ENCODE data around the gene KCNQ5.

Gene KCNQ5

GRCh38 chr6:72999995-73000394, 378.1 kb downstream of the KCNQ5 start:
- no peak for DNase-seq (ENCODE audit: low read depth in 2 of 2)

DNA sequence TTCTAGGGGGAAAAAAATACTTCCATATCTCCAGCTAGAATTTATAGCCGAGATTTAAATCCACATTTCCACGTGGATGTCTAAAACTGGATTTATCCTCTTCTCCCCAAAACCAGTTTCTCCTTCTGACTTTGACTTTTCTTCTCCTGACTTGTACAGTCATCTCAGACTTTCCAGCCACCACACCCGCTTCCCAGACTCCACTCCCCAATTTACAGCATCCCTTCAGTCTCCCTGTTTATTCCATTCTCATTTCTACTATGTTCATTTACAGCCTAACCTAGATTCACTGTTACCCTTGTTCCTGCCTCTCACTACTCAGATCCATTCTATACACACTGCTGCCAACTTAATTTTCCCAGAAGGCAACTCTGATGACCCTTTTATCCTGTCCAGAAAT, 378.6 kb downstream of the KCNQ5 start:
- DNase-seq (ENCODE audit: low read depth in 2 of 2): no peak

- DNase-seq (ENCODE audit: low read depth in 2 of 2): no peak
Observed at GRCh38 chr6:73002588-73002987, 380.7 kb downstream of the KCNQ5 start.

GRCh38 chr6:73003302-73003701, 381.4 kb downstream of the KCNQ5 start:
- DNase-seq (ENCODE audit: low read depth in 2 of 2): no peak

DNA sequence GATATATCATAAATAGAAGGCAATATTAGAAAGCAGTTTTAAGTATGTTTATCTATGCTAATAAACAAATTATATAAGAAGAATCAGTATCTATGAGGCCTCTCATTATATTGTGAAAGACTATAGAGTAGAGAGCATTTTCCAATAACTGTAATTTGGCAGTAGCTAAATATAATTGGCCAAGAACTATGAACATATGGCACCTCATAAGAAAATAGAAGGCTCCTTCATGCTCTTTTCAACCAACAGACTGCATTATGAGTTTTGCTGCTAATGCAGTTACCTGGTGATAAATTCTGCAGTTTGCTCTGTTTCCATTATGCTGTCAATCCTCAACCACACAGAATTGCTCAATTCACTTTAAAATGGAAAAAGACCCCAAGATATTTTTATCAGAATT, 382.4 kb downstream of the KCNQ5 start:
- no peak for DNase-seq (ENCODE audit: low read depth in 2 of 2)

DNA sequence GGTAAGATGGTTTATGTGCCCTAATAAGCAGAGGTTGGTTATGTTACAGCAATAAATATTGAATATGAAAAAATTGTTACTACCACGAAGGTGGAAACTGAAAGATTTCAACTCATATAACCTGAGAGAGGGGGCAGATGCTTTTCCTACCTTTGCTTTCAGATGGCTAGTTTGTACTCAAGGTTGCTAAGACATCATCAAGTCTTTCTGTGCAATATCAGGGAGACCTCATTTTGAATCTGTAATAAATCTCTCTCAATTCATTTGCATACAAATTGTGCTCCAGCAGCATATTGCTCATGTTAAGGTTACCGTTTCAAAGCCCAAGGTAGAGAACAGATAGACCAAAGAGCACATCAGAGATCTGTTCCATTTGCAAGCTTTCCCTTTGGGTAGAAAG, 383.0 kb downstream of the KCNQ5 start:
- DNase-seq (ENCODE audit: low read depth in 2 of 2): no peak

DNA sequence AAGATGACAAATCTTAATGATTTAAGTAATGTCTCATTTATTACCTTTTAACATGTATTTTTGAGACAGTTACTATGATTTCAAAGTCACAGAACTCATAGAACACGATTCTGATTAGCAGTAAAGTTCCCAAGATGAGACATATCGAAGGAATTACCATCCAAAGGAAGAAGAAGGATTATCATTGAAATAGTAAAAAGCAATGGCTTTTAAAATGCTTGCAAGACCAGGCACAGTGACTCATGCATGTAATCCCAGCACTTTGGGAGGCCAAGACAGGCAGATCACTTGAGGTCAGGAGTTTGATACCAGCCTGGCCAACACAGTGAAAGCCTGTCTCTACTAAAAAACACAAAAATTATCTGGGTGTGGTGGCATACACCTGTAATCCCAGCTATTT, 384.3 kb downstream of the KCNQ5 start:
- no peak for DNase-seq (ENCODE audit: low read depth in 2 of 2)

- DNase-seq (ENCODE audit: low read depth in 2 of 2): no peak
Observed at GRCh38 chr6:73011945-73012344, 390.1 kb downstream of the KCNQ5 start.

- DNase-seq (ENCODE audit: low read depth in 2 of 2): no peak
Observed at GRCh38 chr6:73017476-73017875, 395.6 kb downstream of the KCNQ5 start.

DNA sequence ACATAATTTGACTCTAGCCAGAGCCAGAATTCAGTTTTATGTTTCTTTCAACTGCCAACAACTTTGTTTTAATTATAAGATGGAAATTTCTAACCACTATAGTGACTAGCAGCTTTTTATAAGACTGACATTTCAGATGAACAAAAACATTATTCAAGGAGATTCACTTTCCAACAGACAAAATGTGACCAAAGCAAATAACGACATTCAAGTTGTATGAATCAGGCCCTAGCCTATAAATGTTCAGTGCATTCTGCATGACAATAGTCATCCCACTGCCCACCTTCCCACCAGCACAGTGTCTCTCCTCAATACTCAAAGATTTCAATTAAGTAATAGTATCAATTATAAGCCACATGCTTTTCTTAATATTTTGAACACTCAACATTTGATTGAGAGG, 402.7 kb downstream of the KCNQ5 start:
- no peak for DNase-seq (ENCODE audit: low read depth in 2 of 2)

- DNase-seq (ENCODE audit: low read depth in 2 of 2): no peak
Observed at GRCh38 chr6:73027691-73028090, 405.8 kb downstream of the KCNQ5 start.

- no peak for DNase-seq (ENCODE audit: low read depth in 2 of 2)
Observed at GRCh38 chr6:73028124-73028766, 406.4 kb downstream of the KCNQ5 start.

DNA sequence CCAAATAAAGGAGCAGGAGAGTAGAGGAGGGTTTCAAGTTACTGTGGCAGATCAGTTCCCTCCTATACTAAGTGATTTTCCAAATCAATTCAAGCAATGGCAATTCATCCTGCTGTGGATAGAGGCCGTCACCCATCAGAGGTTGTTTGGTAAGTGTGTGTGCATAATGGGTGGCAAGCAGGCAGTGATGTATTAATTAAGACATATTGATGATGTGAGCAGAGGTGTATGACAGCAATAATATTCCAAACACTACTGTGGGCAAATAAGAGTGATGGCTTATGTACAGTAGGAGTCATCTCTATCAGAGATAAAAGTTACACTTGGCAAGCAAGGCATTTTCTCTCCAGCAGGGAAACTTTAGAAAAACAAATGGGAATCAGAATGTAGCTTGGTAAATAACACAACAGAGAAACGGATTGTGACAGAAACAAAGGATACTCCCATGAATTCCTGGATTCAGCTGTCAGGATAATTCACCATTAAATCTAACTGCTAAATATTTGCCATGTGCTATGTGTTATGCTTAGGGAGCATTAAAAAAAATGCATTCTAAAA, 407.1 kb downstream of the KCNQ5 start:
- DNase-seq (ENCODE audit: low read depth in 2 of 2): no peak

GRCh38 chr6:73030257-73030656, 408.4 kb downstream of the KCNQ5 start:
- no peak for DNase-seq (ENCODE audit: low read depth in 2 of 2)

- no peak for DNase-seq (ENCODE audit: low read depth in 2 of 2)
Observed at GRCh38 chr6:73030791-73031782, 409.2 kb downstream of the KCNQ5 start.

- no peak for DNase-seq (ENCODE audit: low read depth in 2 of 2)
Observed at GRCh38 chr6:73032586-73032985, 410.7 kb downstream of the KCNQ5 start.

- DNase-seq (ENCODE audit: low read depth in 2 of 2): no peak
Observed at GRCh38 chr6:73036689-73037088, 414.8 kb downstream of the KCNQ5 start.

DNA sequence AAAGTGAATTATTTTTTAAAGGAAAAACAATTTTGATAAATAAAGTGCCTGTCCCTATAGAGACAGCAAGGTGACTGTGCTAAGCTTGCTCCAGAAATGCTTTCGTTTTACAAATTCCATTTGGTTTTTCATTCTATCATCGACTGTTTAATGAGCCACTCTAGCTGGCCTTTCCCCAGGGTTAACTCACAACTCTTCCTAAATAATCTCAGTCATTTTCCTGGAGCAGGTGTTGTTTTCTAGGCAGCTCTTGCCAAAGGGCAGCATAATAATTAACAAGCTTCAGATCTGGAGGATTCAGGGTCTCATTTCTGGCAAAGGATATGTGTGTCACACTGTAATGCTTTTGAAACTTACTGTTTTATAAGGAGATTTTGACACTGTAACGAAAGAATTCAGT, 419.2 kb downstream of the KCNQ5 start:
- no peak for DNase-seq (ENCODE audit: low read depth in 2 of 2)

DNA sequence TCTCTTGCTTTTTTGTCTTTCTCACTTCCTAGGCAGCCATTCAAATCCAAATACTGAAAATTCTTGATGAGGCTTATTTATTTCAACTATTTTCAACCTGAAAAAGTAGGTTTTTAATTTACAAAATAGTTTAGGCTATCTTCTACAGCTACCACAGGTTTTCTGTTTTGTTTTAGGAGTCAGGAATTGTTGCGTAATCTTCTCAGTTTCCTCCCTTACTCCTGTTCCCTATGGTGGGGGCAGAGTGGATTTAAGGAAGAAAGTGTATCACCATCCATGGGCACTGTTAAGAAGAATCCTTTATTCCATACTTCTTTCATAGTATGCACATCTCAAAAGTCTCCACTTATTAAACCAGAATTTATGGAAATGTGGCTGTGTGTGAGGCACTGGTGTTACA, 421.0 kb downstream of the KCNQ5 start:
- DNase-seq (ENCODE audit: low read depth in 2 of 2): no peak

- DNase-seq (ENCODE audit: low read depth in 2 of 2): no peak
Observed at GRCh38 chr6:73043446-73043845, 421.6 kb downstream of the KCNQ5 start.

GRCh38 chr6:73045609-73046008, 423.7 kb downstream of the KCNQ5 start:
- DNase-seq (ENCODE audit: low read depth in 2 of 2): no peak

DNA sequence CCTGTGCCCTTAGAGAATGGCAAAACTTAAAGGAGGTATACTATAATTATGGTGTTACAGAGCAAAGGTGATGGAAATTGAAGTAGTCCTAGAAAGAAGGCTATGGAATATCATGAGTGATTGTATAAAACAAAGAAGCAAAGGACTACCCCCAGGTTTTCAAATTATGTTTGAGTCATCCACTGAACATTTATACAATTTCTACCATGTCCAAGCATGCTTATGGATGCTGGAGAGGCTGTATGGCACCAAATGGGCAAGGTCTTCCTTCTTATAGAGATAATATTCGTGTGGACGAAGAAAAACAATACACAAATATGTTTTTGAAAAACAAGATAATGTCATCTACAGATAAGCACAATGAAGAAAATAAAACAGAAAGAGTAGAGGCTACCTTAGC, 425.9 kb downstream of the KCNQ5 start:
- no peak for DNase-seq (ENCODE audit: low read depth in 2 of 2)
